Hematopoietic multipotent progenitor cell treated with erythropoietin and hydrocortisone succinate and interleukin-3 and kit ligand, for 8 days (in vitro differentiated cells): Measurements from ENCODE around the gene SCRN1.

ENCODE experiments used
- DNase-seq: peaks from one replicate; pipeline ENCODE4 v3.0.0-alpha.2; 2015

Gene SCRN1

DNA sequence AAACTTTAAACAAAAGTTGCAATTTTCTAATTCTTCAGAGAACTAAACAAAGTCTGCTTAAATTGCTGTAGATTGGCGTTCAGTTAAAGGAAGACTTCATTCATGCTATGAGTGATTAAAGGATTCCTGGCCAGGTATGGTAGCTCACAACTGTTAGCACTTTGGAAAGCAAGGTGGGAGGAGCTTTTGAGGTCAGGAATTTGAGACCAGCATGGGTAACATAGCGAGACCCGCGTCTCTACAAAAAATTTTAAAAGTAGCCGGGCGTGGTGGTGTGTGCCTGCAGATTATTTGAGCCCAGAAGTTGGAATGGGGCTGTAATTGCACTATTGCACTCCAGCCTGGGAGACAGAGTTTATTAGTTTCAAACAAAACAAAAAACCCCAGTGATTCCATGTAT, 13.5 kb upstream of the SCRN1 start:
- DNase-seq: no peak

GRCh38 chr7:30001998-30002397, 12.4 kb upstream of the SCRN1 start:
- DNase-seq: no peak

DNA sequence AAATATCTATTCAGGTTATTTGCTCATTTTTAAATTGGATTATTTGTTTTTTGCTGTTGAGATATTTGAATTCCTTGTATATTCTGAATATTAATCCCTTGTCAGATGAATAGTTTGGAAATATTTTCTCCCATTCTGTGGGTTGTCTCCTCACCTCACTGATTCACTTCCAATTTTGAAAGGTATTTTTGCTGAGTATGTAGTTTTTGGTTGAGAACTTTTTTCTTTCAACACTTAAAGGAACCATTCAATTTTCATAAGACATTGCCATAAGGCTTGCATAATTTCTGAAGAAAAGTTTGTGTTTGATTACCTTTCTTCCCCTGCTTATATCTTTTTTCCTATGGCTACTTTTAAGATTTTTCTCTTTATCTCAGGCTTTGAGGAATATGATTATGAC, 8.9 kb upstream of the SCRN1 start:
- no peak for DNase-seq

DNA sequence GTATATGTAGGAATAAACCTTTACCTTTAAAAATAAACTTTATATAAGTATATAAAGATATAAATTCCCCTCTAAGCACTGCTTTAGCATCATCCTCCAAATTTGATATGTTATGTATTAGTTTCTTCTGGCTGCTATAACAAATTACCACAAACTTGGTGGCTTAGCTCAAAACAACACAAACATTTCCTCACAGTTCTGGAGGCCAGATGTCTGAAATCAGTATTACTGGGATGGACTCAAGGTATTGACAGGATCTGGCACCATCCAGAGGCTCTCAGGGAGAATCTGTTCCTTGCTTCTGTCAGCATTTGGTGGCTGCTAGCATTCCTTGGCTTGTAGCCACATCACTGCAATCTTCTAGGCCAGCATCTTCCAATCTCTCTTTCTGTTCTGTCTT, 6.7 kb upstream of the SCRN1 start:
- no peak for DNase-seq

GRCh38 chr7:29995652-29996051, 6.1 kb upstream of the SCRN1 start:
- no peak for DNase-seq

DNA sequence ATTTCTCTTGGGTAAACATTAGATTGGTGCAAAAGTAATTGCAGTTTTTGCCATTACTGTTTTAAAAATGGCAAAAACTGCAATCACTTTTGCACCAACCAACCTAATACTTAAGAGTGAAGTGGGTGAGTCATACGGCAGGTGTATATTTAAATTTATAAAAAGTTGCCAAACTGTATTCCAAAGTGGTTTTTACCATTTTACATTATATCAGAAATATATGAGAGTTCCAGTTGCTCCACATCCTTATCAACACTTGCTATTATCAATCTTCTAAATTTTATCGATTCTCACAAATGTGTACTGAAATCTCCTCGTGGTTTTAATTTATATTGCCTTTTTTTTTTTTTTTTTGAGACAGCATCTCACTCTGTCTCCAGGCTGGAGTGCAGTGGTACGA, 3.5 kb upstream of the SCRN1 start:
- DNase-seq: no peak

DNA sequence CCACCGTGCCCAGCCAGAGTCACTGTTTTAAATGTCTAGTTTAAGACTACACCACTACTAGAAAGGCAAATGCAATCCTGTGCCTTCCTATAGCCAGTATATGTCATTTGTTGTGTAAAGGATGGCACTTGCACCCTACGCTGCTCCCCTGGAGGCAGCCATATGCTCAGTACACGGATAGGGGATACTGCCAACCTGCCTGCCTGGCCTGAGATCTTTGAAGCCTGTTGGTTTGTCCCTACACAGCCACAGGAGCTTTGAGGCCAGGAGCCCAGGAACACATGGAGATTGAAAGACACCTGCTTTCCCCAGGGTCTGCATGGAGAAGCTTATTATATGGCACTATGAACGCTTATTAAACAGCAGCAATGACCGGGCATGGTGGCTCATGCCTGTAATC, 2.3 kb upstream of the SCRN1 start:
- no peak for DNase-seq

DNA sequence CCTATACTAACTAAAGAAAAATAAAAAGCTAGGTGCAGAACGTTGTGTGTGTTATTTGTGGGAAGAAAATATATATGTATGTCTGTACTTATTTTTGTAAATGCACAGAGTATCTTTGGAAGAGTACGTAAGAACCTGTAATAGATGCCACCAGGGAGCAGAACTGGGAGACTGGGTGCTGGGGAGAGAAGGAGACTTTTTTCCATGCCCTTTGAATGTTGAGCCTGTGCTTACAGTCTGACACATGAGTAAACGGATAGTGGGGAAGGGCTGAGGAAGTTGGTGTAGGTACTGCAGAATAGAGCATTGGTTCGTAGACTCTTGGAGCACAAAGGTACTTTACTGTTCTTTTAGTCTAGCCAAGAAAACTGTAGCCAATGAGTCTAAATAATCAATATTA, 1.3 kb upstream of the SCRN1 start:
- no peak for DNase-seq

DNA sequence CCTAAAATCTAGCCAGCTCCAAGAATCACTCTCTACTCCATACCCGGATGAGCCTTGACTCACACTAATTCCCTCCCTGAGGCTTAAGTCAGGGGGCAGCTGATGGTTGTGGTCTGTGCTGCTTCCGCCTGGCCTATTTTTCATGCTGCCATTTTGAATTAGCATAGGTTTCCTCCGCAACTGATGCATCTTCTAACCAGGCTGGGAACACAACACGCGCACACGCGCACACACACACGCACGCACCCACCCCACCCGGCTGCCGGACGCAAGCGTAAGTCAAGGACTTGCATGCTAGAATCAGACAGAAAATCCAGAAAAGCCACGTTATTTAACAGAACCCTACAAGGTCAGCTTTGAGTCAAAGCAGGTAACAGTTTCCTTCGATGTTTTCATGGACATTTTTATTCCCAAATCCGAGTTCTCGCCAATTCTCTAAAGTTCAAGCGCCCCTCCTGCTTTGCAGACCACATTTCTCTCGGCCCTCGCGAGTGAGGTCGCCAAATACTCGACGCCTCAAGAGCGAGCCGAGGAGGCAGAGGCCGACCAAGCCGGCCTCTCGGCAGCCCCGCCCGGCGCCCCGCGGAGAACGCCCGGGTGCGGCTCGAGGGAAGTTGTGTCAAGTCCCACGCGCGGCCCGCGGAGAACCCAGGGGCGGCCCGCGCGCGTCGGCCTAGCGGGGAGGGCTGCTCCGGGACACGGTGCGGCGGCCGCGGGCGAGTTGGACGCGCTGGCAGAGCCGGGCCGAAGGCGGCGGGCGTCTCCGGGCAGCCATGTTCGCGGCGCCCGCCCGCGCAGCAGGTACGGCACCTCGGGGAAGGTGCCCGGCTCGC, 961 bp downstream of the SCRN1 start:
- peak; percentile 58 for DNase-seq

- peak; percentile 29 for DNase-seq
Observed at GRCh38 chr7:29987811-29988317, 1.7 kb downstream of the SCRN1 start.

GRCh38 chr7:29987083-29987482, 2.5 kb downstream of the SCRN1 start:
- peak; percentile 9 for DNase-seq

DNA sequence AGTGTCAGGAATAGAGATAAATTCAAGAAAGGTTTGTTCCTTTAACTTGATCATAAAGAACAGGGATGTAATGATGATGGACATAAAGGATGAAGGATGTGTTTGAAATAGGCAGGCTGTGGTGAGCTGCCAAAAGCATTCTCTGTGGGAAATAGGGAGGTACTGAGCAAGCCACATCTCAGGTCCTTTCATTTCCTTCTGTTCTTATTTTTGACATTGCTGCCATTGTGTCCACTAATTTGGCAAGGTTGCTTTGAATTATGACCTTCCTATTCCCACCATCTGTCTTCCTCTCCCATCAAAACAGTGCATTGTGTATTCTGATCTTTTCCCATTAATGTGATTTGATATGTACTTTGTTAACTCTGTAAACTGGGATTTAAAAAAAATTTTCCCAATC, 9.4 kb downstream of the SCRN1 start:
- DNase-seq: no peak

- peak; percentile 13 for DNase-seq
Observed at GRCh38 chr7:29977886-29978651, 11.5 kb downstream of the SCRN1 start.

DNA sequence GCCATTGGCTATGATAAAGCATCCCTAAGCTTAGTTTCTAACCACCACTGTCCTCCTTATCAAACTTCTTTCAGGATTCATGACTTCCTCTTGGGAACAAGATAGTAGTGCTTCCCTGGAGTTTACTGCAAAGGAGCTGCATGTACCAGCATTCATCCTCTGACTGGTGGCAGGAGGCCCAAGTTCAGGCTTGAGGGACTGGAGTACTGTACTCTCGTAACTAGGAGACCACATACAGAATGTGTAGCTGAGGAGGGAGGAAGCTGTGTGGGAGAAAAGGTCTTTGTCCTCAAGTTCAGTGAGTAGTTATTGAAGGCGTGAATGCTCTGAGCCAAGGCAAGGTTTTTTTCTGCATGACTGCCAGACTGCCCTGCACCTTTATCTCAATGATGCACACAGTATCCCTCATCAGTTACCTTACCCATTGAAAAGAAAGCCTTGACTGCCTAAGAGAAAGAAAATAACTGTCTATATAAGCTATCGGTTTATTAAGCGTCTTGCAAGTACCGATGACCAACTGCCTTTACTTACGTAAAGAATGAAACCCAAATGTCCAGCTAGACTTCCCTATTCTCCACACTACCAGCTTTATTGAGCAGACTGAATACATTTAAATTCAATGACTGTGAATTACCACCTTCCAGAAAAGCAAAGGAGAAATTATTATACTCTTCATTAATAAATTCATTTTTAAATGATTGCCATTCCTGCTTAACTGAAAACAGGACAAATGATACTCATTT, 12.8 kb downstream of the SCRN1 start:
- no peak for DNase-seq

DNA sequence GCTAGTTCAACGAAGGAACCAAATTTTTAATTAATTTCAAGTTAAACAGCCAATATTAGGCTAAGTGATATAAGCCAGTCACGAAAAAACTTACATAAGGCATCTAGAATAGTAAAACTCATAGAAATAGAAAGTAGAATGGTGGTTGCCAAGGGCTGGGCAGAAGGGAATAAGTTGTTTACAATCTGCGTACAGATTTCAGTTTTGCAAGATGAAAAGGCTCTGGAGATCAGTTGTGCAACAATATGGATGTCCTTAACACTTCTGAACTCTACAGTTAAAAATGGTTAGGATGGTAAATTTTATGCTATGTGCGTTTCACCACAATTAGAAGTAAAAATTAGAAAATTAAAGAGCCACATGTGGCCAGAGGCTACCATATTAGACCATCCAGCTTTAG, 13.3 kb downstream of the SCRN1 start:
- DNase-seq: no peak

DNA sequence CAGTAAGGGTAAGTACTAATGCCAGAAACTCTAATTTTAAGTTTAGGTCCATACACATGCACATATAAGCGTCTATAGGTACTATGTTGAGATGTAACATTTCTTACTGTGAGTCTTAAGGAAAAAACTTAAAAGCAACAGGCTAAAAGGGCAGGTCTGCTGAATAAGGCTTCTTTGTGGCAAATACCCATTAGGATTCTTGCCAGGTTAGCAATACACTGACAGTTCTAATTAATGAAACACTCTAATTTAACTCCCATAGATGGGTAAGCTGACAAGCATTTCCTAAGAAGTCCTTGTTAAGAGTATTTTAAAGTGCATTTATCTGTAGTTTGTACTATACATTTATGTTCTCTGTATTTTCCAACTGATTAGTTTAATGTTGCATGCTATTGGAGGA, 14.0 kb downstream of the SCRN1 start:
- DNase-seq: no peak

GRCh38 chr7:29974286-29974685, 15.3 kb downstream of the SCRN1 start:
- no peak for DNase-seq

DNA sequence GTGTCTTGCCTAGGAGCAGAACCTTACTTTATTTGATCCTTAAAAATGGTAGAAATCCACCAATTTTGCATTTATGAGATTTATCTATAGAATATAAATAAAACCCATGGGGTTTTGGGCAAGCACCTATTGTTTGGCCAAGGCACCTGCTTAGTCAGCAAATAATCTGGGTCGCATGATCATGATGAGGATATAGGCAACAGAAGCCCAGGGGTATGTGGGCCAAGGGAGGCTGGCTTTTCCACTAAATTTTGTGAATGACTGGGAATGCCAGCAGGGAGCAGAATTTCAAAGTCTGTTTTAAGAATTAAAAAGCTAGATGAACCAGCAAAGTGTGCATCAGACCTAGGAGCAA, 17.3 kb downstream of the SCRN1 start:
- DNase-seq: no peak

DNA sequence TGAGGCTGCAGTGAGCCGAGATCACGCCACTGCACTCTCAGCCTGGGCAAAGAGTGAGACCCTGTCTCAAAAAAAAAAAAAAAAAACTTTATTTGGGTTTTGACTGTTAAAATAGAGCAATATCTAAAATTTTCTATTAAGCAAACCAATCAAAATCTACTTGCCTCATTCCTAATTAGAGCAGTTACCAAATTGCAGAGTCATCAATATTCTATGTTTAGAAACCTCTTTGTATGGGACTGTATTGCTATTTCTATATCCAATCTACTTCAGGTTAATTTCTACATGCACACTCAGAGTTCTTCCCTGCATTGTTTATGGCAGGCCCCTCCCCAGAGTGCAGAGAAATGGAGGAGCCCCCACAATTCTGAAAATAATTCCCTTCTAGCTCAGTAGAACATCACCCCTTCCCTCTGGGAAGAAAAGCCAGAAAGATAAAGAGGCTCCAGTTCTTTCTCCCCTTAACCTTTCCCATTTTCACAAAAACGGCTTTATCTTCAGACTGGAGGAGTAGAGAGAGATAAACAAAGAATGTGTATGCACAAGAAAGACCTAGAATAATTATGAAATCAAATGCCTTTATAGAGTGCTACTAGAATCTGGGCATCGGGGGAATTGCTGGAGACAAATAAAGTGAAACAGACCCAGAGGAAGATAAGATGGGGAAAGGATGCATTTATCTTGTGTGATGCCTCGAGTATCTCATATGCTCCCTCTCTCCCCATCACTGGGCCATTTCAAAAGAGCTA, 17.9 kb downstream of the SCRN1 start:
- no peak for DNase-seq

GRCh38 chr7:29970158-29970557, 19.4 kb downstream of the SCRN1 start:
- DNase-seq: no peak

DNA sequence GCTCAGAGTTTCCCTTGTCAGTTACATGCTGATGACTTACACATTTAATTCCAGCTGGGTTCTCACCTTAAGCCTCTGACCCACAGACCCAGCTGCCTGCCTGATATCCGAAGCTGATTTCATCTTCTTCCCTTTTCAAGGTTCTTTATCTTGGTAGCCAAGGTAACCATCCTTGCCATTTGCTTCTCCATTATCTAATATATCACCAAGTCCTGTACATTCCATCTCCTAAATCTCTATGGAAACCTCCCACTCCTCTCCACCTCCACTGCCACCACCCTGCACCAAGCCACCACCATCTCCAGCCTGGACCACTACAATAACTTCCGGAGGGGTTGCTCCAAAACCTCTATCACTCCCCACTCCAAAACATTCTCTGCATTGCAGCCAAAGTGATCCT, 19.9 kb downstream of the SCRN1 start:
- no peak for DNase-seq

DNA sequence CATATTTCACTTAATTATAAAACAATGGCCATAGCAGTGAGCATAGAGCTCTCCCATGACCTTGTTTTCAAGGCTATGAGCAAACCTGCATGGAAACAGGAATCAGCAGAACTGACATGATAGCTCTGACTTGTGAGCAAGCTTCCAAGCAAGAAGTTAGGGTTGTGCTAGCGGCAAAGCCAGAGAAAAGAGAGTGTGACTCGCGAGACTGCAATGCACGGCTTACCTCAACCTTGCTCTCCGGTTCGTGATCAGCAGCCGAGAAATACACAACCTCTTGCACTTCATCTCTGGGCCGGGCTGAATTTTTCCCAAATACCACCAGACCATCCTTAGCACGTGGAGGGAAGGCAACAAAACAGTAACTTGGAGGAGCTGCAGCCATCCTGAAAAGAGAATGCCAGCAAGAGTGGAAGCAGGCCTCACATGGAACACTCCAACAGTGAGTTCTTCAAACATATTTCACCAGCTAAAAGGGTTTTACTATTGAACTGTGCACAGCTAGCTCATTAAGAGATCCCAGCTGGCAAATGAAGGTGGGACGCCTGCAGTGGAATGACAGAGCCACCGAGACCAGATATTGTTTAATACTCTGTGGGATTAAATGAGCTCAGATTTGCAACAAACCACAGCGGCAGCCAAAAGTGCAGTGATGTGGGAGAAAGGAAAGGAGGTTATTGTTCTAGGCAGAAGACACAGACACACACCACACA, 20.8 kb downstream of the SCRN1 start:
- no peak for DNase-seq
